ENCODE results near the gene AMH.

The AMH gene

GRCh38 chr19:2251106-2252054, 2.3 kb downstream of the AMH start:
- DNase-seq, result no peak

DNA sequence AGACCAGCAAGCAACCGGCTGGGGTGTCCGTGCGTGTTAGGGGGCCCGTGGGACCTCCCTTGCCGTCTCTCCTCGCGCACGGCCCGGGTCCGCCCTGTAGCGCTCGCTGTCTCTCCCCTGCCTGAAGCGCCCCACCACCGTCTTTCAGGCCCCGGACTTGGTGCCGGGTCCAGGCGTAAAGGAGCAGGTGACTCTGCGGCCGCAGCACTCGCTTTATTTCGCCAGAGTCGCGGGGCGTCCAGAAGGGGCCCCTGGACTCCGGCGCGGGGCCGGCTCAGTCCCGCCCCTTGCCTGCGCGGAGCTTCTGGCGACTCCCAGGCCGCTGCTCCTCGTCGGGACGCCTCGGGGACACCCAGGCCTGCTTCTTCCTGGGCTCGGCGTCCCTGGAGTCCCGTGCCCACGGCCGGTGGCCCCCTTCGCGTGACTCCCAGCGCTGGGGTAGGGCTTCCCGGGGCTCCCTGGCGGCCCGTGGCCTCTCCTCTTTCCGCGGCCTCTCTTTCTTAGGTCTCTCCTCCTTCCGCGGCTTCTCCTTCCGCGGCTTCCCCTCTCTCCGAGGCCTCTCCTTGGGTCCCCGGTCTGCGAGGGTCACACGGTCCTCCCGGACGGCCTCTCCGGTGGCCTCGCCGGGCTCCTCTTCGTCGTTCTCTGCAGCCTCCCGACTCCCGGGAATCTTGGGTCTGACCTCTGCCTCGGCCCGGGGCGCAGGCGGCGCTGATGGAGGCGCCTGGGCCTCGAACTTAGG, 3.1 kb downstream of the AMH start:
- no peak for DNase-seq

DNA sequence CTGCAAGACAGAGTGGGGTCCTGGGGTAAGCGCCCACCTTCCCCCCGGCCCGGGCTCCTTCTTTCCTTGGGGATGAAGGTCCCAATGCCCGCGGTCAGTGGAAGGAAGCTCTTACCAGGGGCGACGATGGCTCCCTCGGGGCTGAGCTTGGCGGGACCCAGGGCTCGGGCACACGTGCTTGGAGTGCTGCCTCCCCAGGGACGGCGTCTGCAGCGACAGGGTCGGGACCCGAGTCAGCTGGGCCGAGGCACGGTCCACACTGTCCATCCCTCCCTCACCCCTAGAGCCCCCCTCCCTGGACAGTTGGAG, 3.6 kb downstream of the AMH start:
- DNase-seq, result no peak

DNA sequence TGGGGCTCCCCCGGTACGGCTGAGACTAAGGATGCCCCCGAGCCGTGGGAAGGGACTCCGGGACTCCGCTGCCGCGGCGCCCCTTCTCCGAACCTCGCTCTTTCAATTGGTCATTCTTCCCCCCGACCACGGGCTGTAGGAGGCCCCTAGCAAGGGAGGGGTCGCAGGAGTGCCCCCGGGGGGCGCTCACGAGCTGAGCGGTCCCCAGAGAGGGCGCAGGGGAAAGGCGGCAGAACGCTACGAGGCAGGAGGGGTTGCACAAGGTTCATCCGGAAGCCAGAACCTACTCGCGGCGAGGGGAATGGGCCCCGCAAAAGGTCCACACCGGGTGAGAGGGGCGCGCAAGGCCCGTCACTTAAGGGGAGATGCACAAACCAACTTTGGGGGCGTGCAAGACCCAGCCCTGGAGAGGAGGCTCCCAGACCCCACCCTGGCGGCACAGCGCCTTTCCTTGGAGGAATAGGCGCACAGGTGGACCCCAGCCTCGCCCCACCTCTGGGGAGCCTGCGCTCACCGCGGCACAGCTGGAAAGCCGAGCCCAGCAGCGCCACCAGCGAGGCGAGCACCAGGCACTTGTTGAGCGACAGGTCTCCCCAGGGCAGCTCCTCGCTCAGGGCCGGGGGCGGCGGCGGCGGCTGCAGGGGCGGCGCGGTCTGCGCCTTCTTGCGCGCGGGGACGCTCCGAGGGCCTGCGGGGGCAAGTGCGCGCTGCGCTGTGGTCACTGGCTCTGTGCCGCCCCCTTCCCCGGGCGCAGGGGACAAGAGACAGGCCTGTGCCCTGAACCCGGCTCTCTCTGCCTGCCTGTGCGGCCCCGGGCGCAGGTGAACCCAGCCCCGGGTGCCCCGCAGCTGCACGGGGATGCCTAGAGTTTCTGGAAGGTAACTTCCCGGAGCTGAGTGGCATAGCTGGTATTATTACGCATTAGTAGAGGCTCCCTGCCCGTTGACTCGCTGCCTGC, 4.3 kb downstream of the AMH start:
- no peak for DNase-seq

- no peak for DNase-seq
These were observed 5.1 kb downstream of the AMH start for GRCh38 chr19:2254064-2254872.

DNA sequence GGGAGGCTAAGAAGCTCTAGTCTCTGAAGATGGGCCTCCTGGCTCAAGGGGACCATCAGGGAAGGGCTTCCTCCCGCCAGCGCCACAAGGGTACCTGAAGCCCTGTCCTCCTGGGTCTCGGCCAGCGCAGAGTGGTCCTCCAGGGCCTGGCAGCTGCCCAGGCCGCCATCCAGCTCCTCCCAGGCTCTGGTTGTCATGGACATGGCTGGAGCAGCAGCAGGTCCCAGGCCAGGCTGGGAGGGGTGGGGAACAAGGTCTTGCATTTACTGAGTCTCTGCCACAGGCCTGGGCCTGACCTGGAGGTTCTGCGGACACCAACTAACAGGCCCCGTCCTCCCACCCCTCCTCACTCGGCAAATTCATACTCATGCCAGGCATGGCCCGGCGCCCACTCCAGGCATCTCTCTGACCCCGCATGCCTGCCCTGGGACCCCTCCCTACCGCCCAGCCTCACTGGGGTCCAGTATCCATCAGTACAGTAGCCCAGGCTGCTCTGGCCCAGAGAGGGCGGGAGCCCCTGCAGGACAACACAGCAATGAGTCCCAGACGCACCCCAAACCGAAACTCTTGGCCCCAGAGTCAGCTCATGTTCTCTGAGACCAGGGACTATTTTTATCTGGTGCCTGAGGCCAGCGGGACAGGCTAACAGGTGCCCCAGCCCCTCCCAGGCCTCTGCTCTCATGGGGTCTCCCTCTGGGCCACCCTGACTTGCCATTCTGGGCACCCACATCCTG, 6.2 kb downstream of the AMH start:
- DNase-seq, result no peak

- no peak for DNase-seq
These were observed 7.0 kb downstream of the AMH start, which contains the start of gene JSRP1 for GRCh38 chr19:2255982-2256685. Gene JSRP1 (minus strand): TSS chr19:2256417. CDS start chr19:2255314, 1,103 bp downstream.

- no peak for DNase-seq
These were observed 10.2 kb downstream of the AMH start for GRCh38 chr19:2259336-2259735.

- no peak for DNase-seq
These were observed 11.2 kb downstream of the AMH start for GRCh38 chr19:2260341-2260805.

DNA sequence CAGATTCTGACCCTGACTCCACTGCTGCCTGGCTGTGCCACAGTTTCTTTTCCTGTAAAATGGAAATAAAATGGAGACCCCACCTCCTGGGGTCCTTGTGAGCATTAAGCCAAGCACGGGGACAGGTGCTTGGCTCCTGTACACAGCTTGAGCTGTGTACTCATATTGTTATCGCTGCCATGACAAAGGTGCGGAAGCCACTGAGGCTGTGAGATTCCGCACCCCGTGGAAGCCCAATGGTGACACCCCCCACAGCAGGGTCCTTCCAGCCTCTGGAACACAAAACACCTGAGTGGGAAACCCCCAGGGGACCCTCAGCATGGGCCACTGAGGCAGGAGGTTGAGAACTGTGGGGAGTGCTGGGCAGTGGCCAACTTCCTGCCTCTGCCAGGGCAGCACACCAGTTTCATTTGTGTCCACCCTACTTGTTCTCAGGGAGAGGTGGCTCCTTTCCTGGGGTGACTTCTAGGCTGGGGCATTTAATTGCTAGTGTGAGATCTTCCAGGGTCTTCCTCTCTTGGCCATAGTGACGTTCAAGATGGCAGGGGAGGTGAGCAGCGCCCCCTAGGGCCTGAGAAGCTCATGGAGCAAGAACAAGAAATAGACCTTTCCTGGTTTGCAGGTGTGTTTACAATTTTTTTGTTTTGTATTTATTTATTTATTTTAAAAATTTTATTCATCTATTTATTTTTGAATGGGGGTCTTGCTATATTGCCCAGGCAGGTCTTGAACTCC, 12.5 kb downstream of the AMH start:
- DNase-seq, result no peak

DNA sequence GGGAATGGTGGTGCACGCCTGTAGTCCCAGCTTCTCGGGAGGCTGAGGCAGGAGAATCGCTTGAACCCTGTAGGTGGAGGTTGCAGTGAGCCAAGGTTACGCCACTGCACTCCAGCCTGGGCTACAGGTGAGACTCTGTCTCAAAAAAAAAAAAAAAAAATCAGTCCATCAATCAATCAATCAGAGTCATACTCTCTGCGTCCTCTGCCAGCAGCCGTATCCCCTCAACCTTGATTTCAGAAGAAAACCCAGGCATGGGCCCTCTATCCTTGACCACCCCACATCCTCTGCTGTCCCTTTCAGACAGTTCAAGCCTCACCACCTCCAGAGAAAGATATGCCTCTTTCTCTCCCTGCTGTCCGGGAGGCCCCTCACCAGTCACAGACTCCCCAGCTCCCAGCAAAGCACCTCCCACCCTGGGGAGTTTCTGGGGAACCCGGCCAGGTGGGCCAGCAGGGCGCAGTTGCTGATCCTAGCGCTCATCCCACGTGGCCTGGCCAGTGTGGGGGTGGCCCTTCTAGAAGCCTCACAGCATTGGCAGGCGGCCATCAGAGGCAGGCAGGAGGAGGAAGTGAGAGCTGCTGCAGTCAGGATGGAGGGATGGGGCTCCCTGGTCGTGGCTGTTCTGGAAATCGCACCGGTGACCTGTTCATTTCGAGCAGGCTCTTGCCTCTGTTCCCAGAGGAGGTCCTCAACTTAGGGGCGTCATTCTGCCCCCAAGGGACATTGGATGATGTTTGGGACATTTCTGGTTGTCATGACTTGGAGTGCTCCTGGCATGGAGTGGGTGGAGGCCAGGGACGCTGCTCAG, 17.3 kb downstream of the AMH start:
- no peak for DNase-seq

DNA sequence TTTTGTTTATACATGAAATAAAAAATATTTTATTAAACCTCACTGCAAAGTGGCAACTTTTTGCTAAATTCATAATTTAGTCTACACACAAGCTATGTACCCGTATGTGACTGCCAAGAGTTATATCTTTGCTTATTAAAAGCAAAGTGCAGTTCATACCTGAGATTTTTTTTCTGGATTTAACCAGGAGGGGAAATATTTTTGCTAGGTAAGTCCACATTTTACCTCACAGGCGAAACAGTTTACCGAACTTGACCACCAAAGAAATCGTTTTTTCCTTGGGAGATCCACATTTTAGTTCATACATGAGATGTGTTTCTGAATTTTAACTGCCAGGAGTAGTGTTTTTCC, 19.3 kb downstream of the AMH start:
- DNase-seq, result no peak

DNA sequence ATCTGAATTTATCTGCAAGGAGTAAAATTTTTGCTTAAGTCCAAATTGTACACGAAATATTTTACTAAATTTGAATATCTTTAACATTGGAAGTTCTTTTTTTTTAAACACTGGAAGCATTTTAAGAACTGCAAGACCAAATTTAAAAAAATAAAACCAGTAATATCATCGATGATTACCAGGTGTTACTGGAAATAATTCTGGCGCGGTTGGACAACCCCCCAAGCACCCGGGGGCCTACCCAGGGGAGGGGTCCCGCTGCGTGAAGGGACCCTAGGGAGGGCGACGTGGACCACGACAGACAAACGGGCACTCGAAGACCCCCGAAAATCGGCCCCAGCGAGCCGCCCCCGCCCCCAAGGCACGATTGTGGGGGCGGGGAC, 19.7 kb downstream of the AMH start:
- DNase-seq, result no peak

GRCh38 chr19:2269244-2270156, 20.4 kb downstream of the AMH start:
- DNase-seq, result peak; percentile 85

DNA sequence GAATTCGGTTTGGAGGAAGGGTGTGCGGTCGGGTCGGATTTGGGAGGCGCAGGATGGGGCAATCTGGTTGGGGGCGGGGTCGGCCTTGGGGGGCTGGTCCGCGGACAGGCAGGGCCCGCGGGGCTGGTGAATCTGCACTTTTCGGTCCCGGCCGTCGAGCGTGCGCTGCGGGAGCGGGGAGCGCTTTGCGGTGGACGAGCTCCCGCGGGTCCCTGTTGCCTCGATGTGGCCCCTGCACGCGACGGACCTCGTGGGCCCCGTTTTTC, 21.0 kb downstream of the AMH start:
- DNase-seq, result no peak

DNA sequence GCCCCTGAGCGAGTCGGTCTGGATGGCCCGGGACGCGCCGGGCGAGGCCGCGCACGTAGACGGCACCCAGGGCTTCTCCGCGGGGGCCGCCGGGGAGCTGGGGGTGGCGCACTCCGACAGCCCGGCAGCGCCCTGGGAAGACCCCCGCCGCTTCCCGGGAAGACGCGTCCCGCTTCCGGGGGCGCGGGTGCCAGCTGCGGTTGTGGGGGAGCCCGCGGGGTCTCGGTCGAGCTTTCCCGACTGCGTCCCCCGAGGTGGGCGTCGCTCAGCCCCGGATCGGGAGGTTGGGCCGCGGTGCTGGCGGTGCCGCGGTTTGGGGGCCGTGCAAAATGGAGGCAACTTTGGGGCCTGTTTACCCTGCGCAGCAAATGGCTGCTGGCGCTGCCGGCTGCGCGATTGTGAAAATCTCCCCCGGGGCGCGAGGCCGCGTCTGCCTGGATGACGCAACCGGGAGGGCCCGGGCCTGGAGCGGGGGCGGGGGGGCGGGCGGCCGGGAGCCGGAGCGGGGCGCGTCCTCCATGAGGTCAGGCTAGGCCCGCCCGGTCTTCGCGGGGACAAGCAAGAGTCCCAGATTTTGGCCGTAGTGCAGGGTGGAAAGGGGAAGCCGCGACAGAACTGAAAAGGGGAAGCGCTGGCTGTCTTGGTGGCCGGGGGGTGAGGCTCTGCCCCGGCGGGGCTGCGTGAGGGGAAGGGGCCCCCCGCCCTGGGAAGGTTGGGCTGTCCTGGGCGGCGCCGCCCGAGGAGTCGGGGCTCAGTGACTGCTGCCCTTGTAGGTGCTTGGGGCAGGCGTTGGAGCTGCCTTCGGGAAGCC, 21.5 kb downstream of the AMH start:
- no peak for DNase-seq
